ENCODE measurements around the gene PRR29. TPM values are rescaled to one million over a fixed set of nuclear protein-coding genes. Genes with fewer than 3 reads are reported as not detected.

The PRR29 gene
- total RNA-seq, 4 donors from 2014 or later, result 0.29 to 2.8 (median 1.5) TPM; not detected in 1

GRCh38 chr17:63961355-63962212 lies 36.6 kb upstream of the PRR29 start:
- Histone ChIP-seq H3K36me3 (no peaks in the 10 kb centered on the region), H3K4me1 (no peaks in the 10 kb centered on the region), H3K9me3 (no peaks in the 10 kb centered on the region), H3K27ac (peak overlapping the region in 1 of 2 donors; percentile 47), H3K27me3 (no peaks in the 10 kb centered on the region), H3K4me3 (no peak overlapping the region)
- DNase-seq, result peak; percentile 37 to 44
- intact Hi-C loops (cut with DNase I; ENCODE audit: low total_unique reads), result no loop called here
- TF ChIP-seq CTCF (IDR thresholded peaks at IDR 0.05), result no peak
- TF ChIP-seq POLR2A (IDR thresholded peaks at IDR 0.05), result no peak

- no peak for TF ChIP-seq POLR2A (IDR thresholded peaks at IDR 0.05)
- TF ChIP-seq CTCF (IDR thresholded peaks at IDR 0.05), result no peak
- peak overlapping the region; percentile 47 to 52 for H3K27ac ChIP-seq
- DNase-seq, result no peak
- H3K4me3 ChIP-seq, result no peak overlapping the region
- no peaks in the 10 kb centered on the region for H3K27me3 ChIP-seq
- intact Hi-C loops (cut with DNase I; ENCODE audit: low total_unique reads), result no loop called here
- H3K9me3 ChIP-seq, result no peaks in the 10 kb centered on the region
- H3K36me3 ChIP-seq, result no peaks in the 10 kb centered on the region
- H3K4me1 ChIP-seq, result no peaks in the 10 kb centered on the region
These were observed 35.8 kb upstream of the PRR29 start for GRCh38 chr17:63962298-63962744.

GRCh38 chr17:63963123-63963522 lies 35.0 kb upstream of the PRR29 start:
- TF ChIP-seq CTCF (IDR thresholded peaks at IDR 0.05), result no peak
- TF ChIP-seq POLR2A (IDR thresholded peaks at IDR 0.05), result no peak
- H3K4me1 ChIP-seq, result no peaks in the 10 kb centered on the region
- no peaks in the 10 kb centered on the region for H3K36me3 ChIP-seq
- H3K4me3 ChIP-seq, result no peak overlapping the region
- H3K27ac ChIP-seq, result peak overlapping the region; percentile 61 to 63
- no peaks in the 10 kb centered on the region for H3K9me3 ChIP-seq
- no peaks in the 10 kb centered on the region for H3K27me3 ChIP-seq
- intact Hi-C loops (cut with DNase I; ENCODE audit: low total_unique reads), result no loop called here
- peak in 1 of 2 donors; percentile 54 for DNase-seq

GRCh38 chr17:63966646-63967264 lies 31.4 kb upstream of the PRR29 start:
- no peaks in the 10 kb centered on the region for H3K9me3 ChIP-seq
- no peak for TF ChIP-seq CTCF (IDR thresholded peaks at IDR 0.05)
- TF ChIP-seq POLR2A (IDR thresholded peaks at IDR 0.05), result no peak
- intact Hi-C loops (cut with DNase I; ENCODE audit: low total_unique reads), result no loop called here

GRCh38 chr17:63967953-63968352 lies 30.2 kb upstream of the PRR29 start:
- H3K27ac ChIP-seq, result no peak overlapping the region
- no peak for DNase-seq
- no peaks in the 10 kb centered on the region for H3K27me3 ChIP-seq
- H3K9me3 ChIP-seq, result no peaks in the 10 kb centered on the region
- no peak overlapping the region for H3K4me3 ChIP-seq
- H3K36me3 ChIP-seq, result no peaks in the 10 kb centered on the region
- intact Hi-C loops (cut with DNase I; ENCODE audit: low total_unique reads), result no loop called here
- TF ChIP-seq POLR2A (IDR thresholded peaks at IDR 0.05) (no peak), CTCF (IDR thresholded peaks at IDR 0.05) (no peak)
- H3K4me1 ChIP-seq, result no peaks in the 10 kb centered on the region

More at GRCh38 chr17:63966646-63967264, 31.4 kb upstream of the PRR29 start:
- Histone ChIP-seq H3K27me3 (no peaks in the 10 kb centered on the region), H3K27ac (no peak overlapping the region), H3K36me3 (no peaks in the 10 kb centered on the region), H3K4me3 (no peak overlapping the region), H3K4me1 (no peaks in the 10 kb centered on the region)
- no peak for DNase-seq
